Astrocyte (in vitro differentiated cells and primary cell): ENCODE results near the gene TMPRSS3. TPM values are rescaled to one million over a fixed set of nuclear protein-coding genes. Genes with fewer than 3 reads are reported as not detected.

ENCODE experiments used
- DNase-seq: peaks from one replicate; pipeline ENCODE4 v3.0.0-alpha.2; 2010; ENCODE audit warnings: low read depth
- FAIRE-seq: peaks from 2 replicates; lab custom pipeline; 2011; peaks lifted over from hg19 to GRCh38; lab: Jason Lieb, UNC
- H2AFZ ChIP-seq: 2 replicates; pipeline ENCODE4 v1.6.0; 2012; ENCODE audit warnings: low read depth, low read length, inconsistent platforms
- H3K27ac ChIP-seq: 2 replicates; pipeline ENCODE4 v1.5.1; 2011; ENCODE audit warnings: low read depth, low read length, inconsistent platforms
- H3K27me3 ChIP-seq: 2 replicates; pipeline ENCODE4 v1.6.0; 2011; ENCODE audit warnings: low read length, inconsistent platforms; ENCODE audit not compliant: insufficient read depth
- H3K36me3 ChIP-seq: 2 replicates; pipeline ENCODE4 v1.5.1; 2011; ENCODE audit warnings: low read length, inconsistent platforms; ENCODE audit not compliant: insufficient read depth
- H3K4me1 ChIP-seq: 2 replicates; pipeline ENCODE4 v1.5.1; 2011; ENCODE audit warnings: low read length, inconsistent platforms; ENCODE audit not compliant: insufficient read depth
- H3K4me2 ChIP-seq: 2 replicates; pipeline ENCODE4 v1.6.0; 2012; ENCODE audit warnings: low read length, inconsistent platforms
- H3K4me3 ChIP-seq: 2 replicates; pipeline ENCODE4 v1.5.1; 2011; ENCODE audit warnings: low read depth, mild to moderate bottlenecking, low read length, inconsistent platforms; ENCODE audit not compliant: insufficient read depth
- H3K79me2 ChIP-seq: 2 replicates; pipeline ENCODE4 v1.6.0; 2012; ENCODE audit warnings: mild to moderate bottlenecking, low read length, inconsistent platforms; ENCODE audit not compliant: insufficient read depth
- H3K9ac ChIP-seq: 2 replicates; pipeline ENCODE4 v1.6.0; 2012; ENCODE audit warnings: mild to moderate bottlenecking, low read length, inconsistent platforms
- H3K9me3 ChIP-seq: 2 replicates; pipeline ENCODE4 v1.5.1; 2012; ENCODE audit warnings: low read depth, mild to moderate bottlenecking, low read length, inconsistent platforms; ENCODE audit not compliant: insufficient read depth
- H4K20me1 ChIP-seq: 2 replicates; pipeline ENCODE4 v1.6.0; 2012; ENCODE audit warnings: low read length, inconsistent platforms; ENCODE audit not compliant: insufficient read depth
- H3K27ac Mint-ChIP-seq: one replicate; pipeline ENCODE4 v1.8.0; 2021; ENCODE audit warnings: mild to moderate bottlenecking, mixed read lengths; ENCODE audit not compliant: unreplicated experiment
- H3K27me3 Mint-ChIP-seq: one replicate; pipeline ENCODE4 v1.8.0; 2021; ENCODE audit warnings: low read depth, mixed read lengths; ENCODE audit not compliant: unreplicated experiment
- H3K36me3 Mint-ChIP-seq: one replicate; pipeline ENCODE4 v1.8.0; 2021; ENCODE audit warnings: low read depth, mixed read lengths; ENCODE audit not compliant: unreplicated experiment
- H3K4me1 Mint-ChIP-seq: one replicate; pipeline ENCODE4 v1.8.0; 2021; ENCODE audit warnings: low read depth, mixed read lengths; ENCODE audit not compliant: unreplicated experiment
- H3K4me3 Mint-ChIP-seq: one replicate; pipeline ENCODE4 v1.8.0; 2021; ENCODE audit warnings: mild to moderate bottlenecking, moderate library complexity, mixed read lengths; ENCODE audit not compliant: unreplicated experiment
- H3K9me3 Mint-ChIP-seq: one replicate; pipeline ENCODE4 v1.8.0; 2021; ENCODE audit warnings: mild to moderate bottlenecking, mixed read lengths; ENCODE audit not compliant: unreplicated experiment
- EZH2 ChIP-seq: IDR thresholded peaks from 2 replicates; pipeline ENCODE4 v1.6.1; 2012; ENCODE audit warnings: mild to moderate bottlenecking, low read length, inconsistent platforms; ENCODE audit not compliant: insufficient read depth
- total RNA-seq: library from RNA; stranded (reverse); gene quantifications from 2 replicates; pipeline ENCODE4 v1.2.1, GENCODE V29; 2021
- TF ChIP-seq, protein P1 (sequence below): IDR thresholded peaks from 2 replicates; pipeline ENCODE4 v1.5.1; 2011; ENCODE audit warnings: low read depth, mild to moderate bottlenecking, inconsistent platforms, low read length, moderate library complexity; ENCODE audit not compliant: insufficient read depth

The TMPRSS3 gene
- total RNA-seq, 1 donor from 2014 or later: not detected

GRCh38 chr21:42433946-42434551 lies 38.2 kb upstream of the TMPRSS3 start:
- no peak overlapping the region for H3K27ac Mint-ChIP-seq
- H3K4me1 Mint-ChIP-seq: no peaks in the 10 kb centered on the region
- H3K4me2 ChIP-seq: no peak overlapping the region
- no peaks in the 10 kb centered on the region for H3K79me2 ChIP-seq
- no peaks in the 10 kb centered on the region for H3K36me3 Mint-ChIP-seq
- H3K4me3 ChIP-seq: no peak overlapping the region
- H3K9ac ChIP-seq: no peak overlapping the region
- DNase-seq: no peak
- no peaks in the 10 kb centered on the region for H4K20me1 ChIP-seq
- H3K27ac ChIP-seq: no peak overlapping the region
- peaks cover 63% of the 10 kb centered on the region for H3K27me3 Mint-ChIP-seq
- H3K4me1 ChIP-seq: no peaks in the 10 kb centered on the region
- no peaks in the 10 kb centered on the region for H3K36me3 ChIP-seq
- no peaks in the 10 kb centered on the region for H3K27me3 ChIP-seq
- H3K9me3 Mint-ChIP-seq: peaks cover 12% of the 10 kb centered on the region
- H3K4me3 Mint-ChIP-seq: no peak overlapping the region
- TF ChIP-seq, protein P1, sequence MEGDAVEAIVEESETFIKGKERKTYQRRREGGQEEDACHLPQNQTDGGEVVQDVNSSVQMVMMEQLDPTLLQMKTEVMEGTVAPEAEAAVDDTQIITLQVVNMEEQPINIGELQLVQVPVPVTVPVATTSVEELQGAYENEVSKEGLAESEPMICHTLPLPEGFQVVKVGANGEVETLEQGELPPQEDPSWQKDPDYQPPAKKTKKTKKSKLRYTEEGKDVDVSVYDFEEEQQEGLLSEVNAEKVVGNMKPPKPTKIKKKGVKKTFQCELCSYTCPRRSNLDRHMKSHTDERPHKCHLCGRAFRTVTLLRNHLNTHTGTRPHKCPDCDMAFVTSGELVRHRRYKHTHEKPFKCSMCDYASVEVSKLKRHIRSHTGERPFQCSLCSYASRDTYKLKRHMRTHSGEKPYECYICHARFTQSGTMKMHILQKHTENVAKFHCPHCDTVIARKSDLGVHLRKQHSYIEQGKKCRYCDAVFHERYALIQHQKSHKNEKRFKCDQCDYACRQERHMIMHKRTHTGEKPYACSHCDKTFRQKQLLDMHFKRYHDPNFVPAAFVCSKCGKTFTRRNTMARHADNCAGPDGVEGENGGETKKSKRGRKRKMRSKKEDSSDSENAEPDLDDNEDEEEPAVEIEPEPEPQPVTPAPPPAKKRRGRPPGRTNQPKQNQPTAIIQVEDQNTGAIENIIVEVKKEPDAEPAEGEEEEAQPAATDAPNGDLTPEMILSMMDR: no peak
- H3K9me3 ChIP-seq: peaks cover 10% of the 10 kb centered on the region
- H2AFZ ChIP-seq: no peak overlapping the region
- no peak for FAIRE-seq

DNA sequence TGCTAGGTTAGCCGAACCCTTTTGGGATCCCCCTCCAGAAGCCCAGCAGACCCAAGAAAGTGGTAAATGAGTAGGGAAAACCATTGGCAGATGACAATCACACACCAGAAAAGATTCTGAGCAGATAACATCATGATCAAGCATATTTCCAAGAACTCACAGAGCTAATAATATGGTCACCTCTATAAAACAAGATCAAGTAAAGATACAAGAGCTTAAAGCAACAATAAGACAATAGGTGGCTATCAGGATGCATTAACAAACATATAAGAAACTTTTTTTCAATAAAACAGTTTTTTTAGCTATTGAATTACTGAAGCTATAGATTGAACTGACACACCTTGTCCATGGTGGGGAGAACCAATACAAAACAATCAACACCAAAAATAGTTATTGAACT lies 36.8 kb upstream of the TMPRSS3 start:
- DNase-seq (no peak), FAIRE-seq (no peak)
- no peak overlapping the region for H3K4me3 Mint-ChIP-seq
- Histone ChIP-seq H3K79me2 (no peaks in the 10 kb centered on the region), H3K4me3 (no peak overlapping the region), H3K9me3 (peaks cover 10% of the 10 kb centered on the region), H3K36me3 (no peaks in the 10 kb centered on the region), H3K4me2 (no peak overlapping the region), H3K9ac (no peak overlapping the region), H4K20me1 (no peaks in the 10 kb centered on the region), H3K4me1 (no peaks in the 10 kb centered on the region), H3K27ac (no peak overlapping the region), H3K27me3 (no peaks in the 10 kb centered on the region), H2AFZ (no peak overlapping the region)
- TF ChIP-seq, protein P1: no peak
- TF ChIP-seq EZH2: no peak
- no peak overlapping the region for H3K27ac Mint-ChIP-seq
- H3K36me3 Mint-ChIP-seq: no peaks in the 10 kb centered on the region
- H3K27me3 Mint-ChIP-seq: peaks cover 59% of the 10 kb centered on the region
- peaks cover 17% of the 10 kb centered on the region for H3K9me3 Mint-ChIP-seq
- no peaks in the 10 kb centered on the region for H3K4me1 Mint-ChIP-seq

DNA sequence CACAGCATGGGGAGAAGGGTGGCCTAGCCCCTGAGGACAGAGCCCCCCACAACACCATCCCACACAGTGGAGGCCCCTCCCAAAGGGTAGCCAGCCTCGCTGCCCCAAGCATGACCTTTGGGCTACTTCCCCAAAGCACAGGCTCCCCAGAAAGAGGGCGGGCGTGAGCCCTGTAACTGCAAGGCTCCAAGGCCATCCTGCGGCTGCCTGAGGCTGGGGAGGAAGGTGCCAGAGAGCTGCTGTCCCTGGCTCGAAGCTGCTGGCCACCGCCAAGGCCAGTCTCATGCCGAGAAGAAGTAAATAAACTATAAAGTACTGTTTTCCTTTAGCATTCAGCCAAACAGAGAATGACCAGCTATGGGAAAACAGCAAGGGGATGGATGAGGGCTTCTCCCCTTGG lies 35.3 kb upstream of the TMPRSS3 start:
- DNase-seq (no peak), FAIRE-seq (no peak)
- no peak overlapping the region for H3K4me2 ChIP-seq
- peaks cover 58% of the 10 kb centered on the region for H3K27me3 Mint-ChIP-seq
- H4K20me1 ChIP-seq: no peaks in the 10 kb centered on the region
- no peaks in the 10 kb centered on the region for H3K36me3 Mint-ChIP-seq
- no peak overlapping the region for H2AFZ ChIP-seq
- TF ChIP-seq EZH2: no peak
- TF ChIP-seq, protein P1: no peak
- no peaks in the 10 kb centered on the region for H3K27me3 ChIP-seq
- H3K27ac ChIP-seq: no peak overlapping the region
- H3K9me3 Mint-ChIP-seq: peaks cover 13% of the 10 kb centered on the region
- H3K9me3 ChIP-seq: peaks cover 10% of the 10 kb centered on the region
- no peak overlapping the region for H3K9ac ChIP-seq
- H3K4me1 Mint-ChIP-seq: no peaks in the 10 kb centered on the region
- no peaks in the 10 kb centered on the region for H3K36me3 ChIP-seq
- no peaks in the 10 kb centered on the region for H3K79me2 ChIP-seq
- H3K4me3 ChIP-seq: no peak overlapping the region
- H3K4me1 ChIP-seq: no peaks in the 10 kb centered on the region
- H3K27ac Mint-ChIP-seq: no peak overlapping the region
- no peak overlapping the region for H3K4me3 Mint-ChIP-seq
